Thymus (tissue), 11 donors: Measurements from ENCODE around the gene SH3BP2. TPM values are rescaled to one million over a fixed set of nuclear protein-coding genes. Genes with fewer than 3 reads are reported as not detected.
"Not testable (repeated sequence)": the region's sequence is repeated elsewhere in the genome, so short reads cannot be mapped to it uniquely, and the experiment has no call there.

Source experiments
- DNase-seq, 9 donors: peaks; one replicate each; pipeline ENCODE4 v3.0.0-alpha.2; 2013; ENCODE audit warnings: low spot score in 9 of 9, low read depth in 6 of 9, missing footprints in 1 of 9
- H3K27ac ChIP-seq, 2 donors: one replicate each; pipeline ENCODE4 v1.5.1; 2013; ENCODE audit warnings: control low read depth in 1 of 2, low read depth in 1 of 2, low read length in 1 of 2, mild to moderate bottlenecking in 1 of 2, moderate library complexity in 1 of 2
- H3K27me3 ChIP-seq, 2 donors: one replicate each; pipeline ENCODE4 v1.5.1; 2013; ENCODE audit warnings: low read length in 1 of 2; ENCODE audit not compliant: control insufficient read depth in 2 of 2, insufficient read depth in 1 of 2
- H3K36me3 ChIP-seq, 2 donors: one replicate each; pipeline ENCODE4 v1.5.1; 2013; ENCODE audit warnings: low read length in 1 of 2, mild to moderate bottlenecking in 1 of 2, moderate library complexity in 1 of 2; ENCODE audit not compliant: control insufficient read depth in 2 of 2, insufficient read depth in 2 of 2
- H3K4me1 ChIP-seq, 2 donors: one replicate each; pipeline ENCODE4 v1.5.1; 2013; ENCODE audit warnings: low read length in 2 of 2; ENCODE audit not compliant: control insufficient read depth in 2 of 2, insufficient read depth in 2 of 2
- H3K4me3 ChIP-seq, 2 donors: one replicate each; pipeline ENCODE4 v1.5.1; 2013; ENCODE audit warnings: low read length in 2 of 2, control low read depth in 1 of 2, mild to moderate bottlenecking in 1 of 2
- H3K9me3 ChIP-seq, 2 donors: one replicate each; pipeline ENCODE4 v1.5.1; 2013; ENCODE audit warnings: low read length in 1 of 2, mild to moderate bottlenecking in 1 of 2; ENCODE audit not compliant: control insufficient read depth in 2 of 2, insufficient read depth in 1 of 2
- WGBS: extraction: QIAGEN DNeasy Blood & Tissue Kit; methylation state at CpG from one replicate; pipeline ENCODE4 v1.1.7; 2013; 5-methylcytosine and 5-hydroxymethylcytosine counted together
- polyA plus RNA-seq: library from polyadenylated mRNA; stranded (reverse); fragments of 200-250 nt; gene quantifications from one replicate; pipeline ENCODE4 v1.2.3, GENCODE V29; 2013
- total RNA-seq: library from RNA; stranded (reverse); fragments of 120-200 nt; gene quantifications from one replicate; pipeline ENCODE4 v1.2.4, GENCODE V29; 2013
- donor health status: healthy.

Gene SH3BP2
- total and polyA plus RNA-seq, 2 donors, result 10.6 to 43.9 TPM

DNA sequence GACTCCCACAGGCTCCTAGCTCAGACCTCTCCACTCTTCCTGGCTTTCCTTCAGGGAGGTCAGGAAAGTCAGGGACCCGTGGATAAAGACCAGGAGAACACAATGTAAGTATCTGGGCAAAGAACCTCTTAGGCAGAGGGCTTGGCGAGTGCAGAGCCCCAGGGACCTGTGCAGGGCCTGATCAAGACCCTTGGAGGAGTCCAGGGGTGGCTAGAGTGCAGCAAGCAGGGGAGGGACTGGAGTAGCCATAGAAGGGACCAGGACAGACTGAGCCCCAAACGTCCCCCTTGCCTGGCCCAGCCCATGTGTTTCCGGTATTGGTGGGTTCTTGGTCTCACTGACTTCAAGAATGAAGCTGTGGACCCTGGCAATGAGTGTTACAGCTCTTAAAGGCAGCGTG lies 30.8 kb upstream of the SH3BP2 start:
- Histone ChIP-seq H3K27me3 (peaks cover 2 to 15% of the 10 kb centered on the region in 2 donors), H3K4me1 (peaks cover 4 to 6% of the 10 kb centered on the region in 2 donors), H3K9me3 (no peaks in the 10 kb centered on the region), H3K27ac (no peak overlapping the region), H3K36me3 (no peaks in the 10 kb centered on the region), H3K4me3 (no peak overlapping the region)
- 79% methylated on average over 5 of the region's 5 CpGs for WGBS
- DNase-seq, result no peak

GRCh38 chr4:2762486-2763370 lies 30.2 kb upstream of the SH3BP2 start:
- H3K36me3 ChIP-seq, H3K27ac ChIP-seq, H3K4me3 ChIP-seq, H3K9me3 ChIP-seq, H3K4me1 ChIP-seq, DNase-seq: not testable (repeated sequence)
- 98% methylated on average over 42 of the region's 42 CpGs for WGBS
- H3K27me3 ChIP-seq, result peaks cover 0 to 12% of the 10 kb centered on the region in 2 donors

GRCh38 chr4:2763511-2763967 lies 29.3 kb upstream of the SH3BP2 start:
- peaks cover 0 to 12% of the 10 kb centered on the region in 2 donors for H3K27me3 ChIP-seq
- no peaks in the 10 kb centered on the region for H3K36me3 ChIP-seq
- peak overlapping the region in 1 of 2 donors; percentile 48 for H3K4me3 ChIP-seq
- H3K9me3 ChIP-seq, result peaks cover 0 to 2% of the 10 kb centered on the region in 2 donors
- 63% methylated on average over 23 of the region's 23 CpGs for WGBS
- no peak for DNase-seq
- H3K27ac ChIP-seq, result no peak overlapping the region
- peaks cover 4 to 6% of the 10 kb centered on the region in 2 donors for H3K4me1 ChIP-seq

DNA sequence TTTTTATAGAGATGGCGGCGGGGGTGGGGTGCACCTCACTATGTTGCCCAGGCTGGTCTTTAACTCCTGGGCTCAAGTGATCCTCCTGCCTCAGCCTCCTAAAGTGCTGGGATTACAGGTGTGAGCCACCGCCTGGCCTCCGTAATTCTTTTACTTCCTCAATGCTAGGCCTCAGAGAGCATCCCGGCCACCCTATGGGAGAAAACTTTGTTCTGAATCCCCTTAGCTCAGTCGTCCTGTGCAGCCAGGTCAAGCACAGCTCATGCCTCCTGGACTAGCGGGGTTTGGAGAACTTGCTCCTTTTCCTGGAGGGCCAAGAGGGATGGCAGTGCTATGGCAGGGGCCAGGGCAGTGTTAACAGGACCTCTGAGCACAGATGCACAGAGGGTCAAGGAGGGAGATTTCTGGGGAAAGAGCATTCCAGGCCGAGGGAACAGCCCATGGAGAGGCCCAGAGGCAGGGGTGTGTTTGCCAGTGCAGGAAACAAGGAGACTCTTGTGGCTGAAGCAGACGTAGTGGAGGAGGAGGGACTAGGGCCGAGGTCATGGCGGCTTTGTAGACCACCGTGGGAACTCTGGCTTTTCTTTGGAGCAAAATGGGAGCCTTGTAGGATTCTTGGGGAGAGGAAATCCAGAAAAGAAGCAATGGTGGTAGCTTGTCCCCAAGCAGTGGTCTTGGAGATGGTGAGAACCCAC lies 26.9 kb upstream of the SH3BP2 start:
- no peak for DNase-seq
- Histone ChIP-seq H3K4me3 (no peak overlapping the region), H3K36me3 (no peaks in the 10 kb centered on the region), H3K4me1 (peaks cover 6% of the 10 kb centered on the region in 2 donors), H3K9me3 (peaks cover 0 to 14% of the 10 kb centered on the region in 2 donors), H3K27ac (no peak overlapping the region), H3K27me3 (peaks cover 0 to 12% of the 10 kb centered on the region in 2 donors)
- 96% methylated on average over 12 of the region's 12 CpGs for WGBS

- DNase-seq, result no peak
- peaks cover 6% of the 10 kb centered on the region in 2 donors for H3K4me1 ChIP-seq
- no peak overlapping the region for H3K4me3 ChIP-seq
- no peaks in the 10 kb centered on the region for H3K36me3 ChIP-seq
- WGBS, result 98% methylated on average over 5 of the region's 5 CpGs
- no peak overlapping the region for H3K27ac ChIP-seq
- peaks cover 0 to 14% of the 10 kb centered on the region in 2 donors for H3K9me3 ChIP-seq
- H3K27me3 ChIP-seq, result peaks cover 0 to 12% of the 10 kb centered on the region in 2 donors
These were observed 25.7 kb upstream of the SH3BP2 start for GRCh38 chr4:2767046-2767704.

DNA sequence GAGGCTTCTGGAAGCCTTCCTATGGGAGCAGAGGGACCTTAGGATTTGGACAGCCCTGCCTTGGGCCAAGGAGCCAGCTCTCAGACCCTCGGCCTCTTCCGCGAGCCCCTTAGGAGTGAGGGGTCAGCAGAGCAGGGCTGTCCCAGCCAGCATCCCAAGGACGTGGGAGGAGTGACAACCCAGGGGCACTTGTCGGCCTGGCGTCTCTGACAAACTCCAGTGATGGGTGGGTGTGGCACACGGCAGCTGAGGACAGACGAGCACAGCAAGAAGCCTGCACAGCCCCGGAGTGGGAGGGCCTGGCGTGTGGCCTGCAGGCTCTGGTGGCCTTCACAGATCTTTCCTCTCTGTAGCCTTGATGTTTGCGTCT lies 25.2 kb upstream of the SH3BP2 start:
- Histone ChIP-seq H3K27me3 (peaks cover 0 to 12% of the 10 kb centered on the region in 2 donors), H3K4me1 (peaks cover 6% of the 10 kb centered on the region in 2 donors), H3K4me3 (no peak overlapping the region), H3K27ac (no peak overlapping the region), H3K9me3 (peaks cover 0 to 14% of the 10 kb centered on the region in 2 donors), H3K36me3 (no peaks in the 10 kb centered on the region)
- WGBS, result 91% methylated on average over 11 of the region's 11 CpGs
- DNase-seq, result no peak

GRCh38 chr4:2768124-2768523 lies 24.8 kb upstream of the SH3BP2 start:
- Histone ChIP-seq H3K27ac (no peak overlapping the region), H3K4me1 (peaks cover 6% of the 10 kb centered on the region in 2 donors), H3K36me3 (no peaks in the 10 kb centered on the region), H3K27me3 (peaks cover 0 to 11% of the 10 kb centered on the region in 2 donors), H3K9me3 (peaks cover 0 to 14% of the 10 kb centered on the region in 2 donors), H3K4me3 (no peak overlapping the region)
- no peak for DNase-seq
- WGBS, result 90% methylated on average over 9 of the region's 9 CpGs

DNA sequence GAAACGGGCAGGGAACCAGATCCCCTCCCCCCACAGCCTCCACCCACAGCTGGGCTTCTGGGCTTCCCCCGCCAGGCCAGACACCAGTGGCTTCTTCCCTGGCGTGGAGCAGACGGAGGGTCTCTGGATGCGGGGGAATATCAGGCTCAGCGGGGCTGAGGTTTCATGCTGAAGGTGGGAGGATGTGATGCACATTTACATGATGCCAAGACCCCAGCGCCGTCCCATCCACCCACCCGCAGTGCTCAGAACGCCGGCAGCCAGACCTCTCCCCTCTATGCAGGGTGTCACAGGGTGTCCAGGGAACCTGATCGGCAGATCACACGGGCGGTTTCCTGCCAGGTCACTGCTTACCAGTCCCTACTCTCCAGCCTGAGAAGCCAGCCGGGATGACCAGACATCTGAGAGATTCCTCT lies 24.0 kb upstream of the SH3BP2 start:
- Histone ChIP-seq H3K36me3 (no peaks in the 10 kb centered on the region), H3K4me1 (peaks cover 1 to 6% of the 10 kb centered on the region in 2 donors), H3K27ac (no peak overlapping the region), H3K9me3 (peaks cover 0 to 14% of the 10 kb centered on the region in 2 donors), H3K4me3 (no peak overlapping the region), H3K27me3 (peaks cover 0 to 4% of the 10 kb centered on the region in 2 donors)
- 91% methylated on average over 15 of the region's 15 CpGs for WGBS
- DNase-seq, result no peak
